Epithelial cell of esophagus (primary cell): ENCODE data around the gene CRYBG2.

Experiments
- DNase-seq: peaks from one replicate; pipeline ENCODE4 v3.0.0; 2010; ENCODE audit warnings: low read depth
- H3K4me3 ChIP-seq: 2 replicates; pipeline ENCODE4 v1.5.1; 2011; ENCODE audit warnings: mild to moderate bottlenecking, low read length, control low read depth
- CTCF ChIP-seq: IDR thresholded peaks from 2 replicates; pipeline ENCODE4 v1.5.1; 2011; ENCODE audit warnings: low read depth, mild to moderate bottlenecking, low read length, control low read depth, inconsistent platforms; ENCODE audit not compliant: insufficient read depth; ENCODE audit errors: missing control alignments

The CRYBG2 gene

GRCh38 chr1:26361605-26362122, 7.7 kb upstream of the CRYBG2 start:
- no peak for DNase-seq
- TF ChIP-seq CTCF = no peak
- H3K4me3 ChIP-seq = no peak overlapping the region

GRCh38 chr1:26360807-26361604, 7.1 kb upstream of the CRYBG2 start:
- DNase-seq = no peak
- TF ChIP-seq CTCF = no peak
- H3K4me3 ChIP-seq = no peak overlapping the region

GRCh38 chr1:26359981-26360806, 6.3 kb upstream of the CRYBG2 start:
- TF ChIP-seq CTCF = no peak
- peak overlapping the region; percentile 16 for H3K4me3 ChIP-seq
- peak; percentile 22 for DNase-seq

- peak; percentile 98 for DNase-seq
- TF ChIP-seq CTCF = no peak
- H3K4me3 ChIP-seq = no peak overlapping the region
Observed at GRCh38 chr1:26358411-26359384, 4.8 kb upstream of the CRYBG2 start.

GRCh38 chr1:26357121-26357602, 3.2 kb upstream of the CRYBG2 start:
- no peak for TF ChIP-seq CTCF
- no peak overlapping the region for H3K4me3 ChIP-seq
- DNase-seq = peak; percentile 93

- DNase-seq = peak; percentile 24
- TF ChIP-seq CTCF = no peak
- no peak overlapping the region for H3K4me3 ChIP-seq
Observed at GRCh38 chr1:26356106-26356505, 2.2 kb upstream of the CRYBG2 start.
